ENCODE results near the gene ARL15.

DNA sequence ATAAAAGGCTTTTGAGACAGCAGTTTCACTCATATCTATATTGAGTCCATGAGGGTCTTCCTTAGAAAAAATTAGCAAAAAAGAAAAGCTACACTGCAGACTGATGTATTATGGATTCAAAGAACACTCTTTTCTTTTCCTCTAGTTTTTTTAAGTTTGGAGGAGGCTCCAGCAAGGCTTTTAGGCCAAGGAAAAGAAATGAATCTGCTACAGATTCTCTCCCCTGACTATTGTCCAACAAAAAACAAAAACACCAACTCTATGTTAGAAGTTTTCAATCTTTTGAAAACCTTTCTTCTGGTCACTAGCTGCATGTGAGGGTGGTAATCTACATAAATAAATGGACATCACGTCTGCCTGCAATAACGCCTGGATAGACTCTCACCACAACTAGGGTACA is 310.4 kb downstream of the ARL15 start:
- TF ChIP-seq RFX5 (IDR thresholded peaks at IDR 0.05; ENCODE audit: low read length), result no peak
- TF ChIP-seq, protein P1, sequence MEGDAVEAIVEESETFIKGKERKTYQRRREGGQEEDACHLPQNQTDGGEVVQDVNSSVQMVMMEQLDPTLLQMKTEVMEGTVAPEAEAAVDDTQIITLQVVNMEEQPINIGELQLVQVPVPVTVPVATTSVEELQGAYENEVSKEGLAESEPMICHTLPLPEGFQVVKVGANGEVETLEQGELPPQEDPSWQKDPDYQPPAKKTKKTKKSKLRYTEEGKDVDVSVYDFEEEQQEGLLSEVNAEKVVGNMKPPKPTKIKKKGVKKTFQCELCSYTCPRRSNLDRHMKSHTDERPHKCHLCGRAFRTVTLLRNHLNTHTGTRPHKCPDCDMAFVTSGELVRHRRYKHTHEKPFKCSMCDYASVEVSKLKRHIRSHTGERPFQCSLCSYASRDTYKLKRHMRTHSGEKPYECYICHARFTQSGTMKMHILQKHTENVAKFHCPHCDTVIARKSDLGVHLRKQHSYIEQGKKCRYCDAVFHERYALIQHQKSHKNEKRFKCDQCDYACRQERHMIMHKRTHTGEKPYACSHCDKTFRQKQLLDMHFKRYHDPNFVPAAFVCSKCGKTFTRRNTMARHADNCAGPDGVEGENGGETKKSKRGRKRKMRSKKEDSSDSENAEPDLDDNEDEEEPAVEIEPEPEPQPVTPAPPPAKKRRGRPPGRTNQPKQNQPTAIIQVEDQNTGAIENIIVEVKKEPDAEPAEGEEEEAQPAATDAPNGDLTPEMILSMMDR (IDR thresholded peaks at IDR 0.05), result no peak
- no peak for TF ChIP-seq GABPA (IDR thresholded peaks at IDR 0.05; ENCODE audit: low read depth)
- TF ChIP-seq EP300 (IDR thresholded peaks at IDR 0.05; ENCODE audit: borderline replicate concordance in 1 of 2, low read depth in 1 of 2, low read length in 1 of 2), result no peak
- TF ChIP-seq POLR2AphosphoS5 (IDR thresholded peaks at IDR 0.05; ENCODE audit: low read depth, low read length), result no peak
- no peak for TF ChIP-seq EZH2phosphoT487 (IDR thresholded peaks at IDR 0.05; ENCODE audit: borderline replicate concordance, low read depth)
- TF ChIP-seq RAD21 (IDR thresholded peaks at IDR 0.05; ENCODE audit: low read length), result no peak
- TF ChIP-seq, protein P2, sequence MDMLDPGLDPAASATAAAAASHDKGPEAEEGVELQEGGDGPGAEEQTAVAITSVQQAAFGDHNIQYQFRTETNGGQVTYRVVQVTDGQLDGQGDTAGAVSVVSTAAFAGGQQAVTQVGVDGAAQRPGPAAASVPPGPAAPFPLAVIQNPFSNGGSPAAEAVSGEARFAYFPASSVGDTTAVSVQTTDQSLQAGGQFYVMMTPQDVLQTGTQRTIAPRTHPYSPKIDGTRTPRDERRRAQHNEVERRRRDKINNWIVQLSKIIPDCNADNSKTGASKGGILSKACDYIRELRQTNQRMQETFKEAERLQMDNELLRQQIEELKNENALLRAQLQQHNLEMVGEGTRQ (IDR thresholded peaks at IDR 0.05; ENCODE audit: borderline replicate concordance, low read depth, low read length), result no peak
- TF ChIP-seq SIN3A (IDR thresholded peaks at IDR 0.05; ENCODE audit: borderline replicate concordance, low read depth, low read length), result no peak
- no peak for TF ChIP-seq NRF1 (IDR thresholded peaks at IDR 0.05; ENCODE audit: low read depth, low read length)
- TF ChIP-seq SMC3 (IDR thresholded peaks at IDR 0.05; ENCODE audit: low read depth, low read length), result no peak

Data from SK-N-SH (cell line).